GM21529 (cell line): ENCODE measurements around the gene OR2M7.
"Not testable (repeated sequence)": the region's sequence is repeated elsewhere in the genome, so short reads cannot be mapped to it uniquely, and the experiment has no call there.

Experiments
- ATAC-seq: cut with Tn5 transposase; IDR thresholded peaks from one replicate; pipeline ENCODE4 v1.9.1; 2021; ENCODE audit not compliant: unreplicated experiment

The OR2M7 gene, protein sequence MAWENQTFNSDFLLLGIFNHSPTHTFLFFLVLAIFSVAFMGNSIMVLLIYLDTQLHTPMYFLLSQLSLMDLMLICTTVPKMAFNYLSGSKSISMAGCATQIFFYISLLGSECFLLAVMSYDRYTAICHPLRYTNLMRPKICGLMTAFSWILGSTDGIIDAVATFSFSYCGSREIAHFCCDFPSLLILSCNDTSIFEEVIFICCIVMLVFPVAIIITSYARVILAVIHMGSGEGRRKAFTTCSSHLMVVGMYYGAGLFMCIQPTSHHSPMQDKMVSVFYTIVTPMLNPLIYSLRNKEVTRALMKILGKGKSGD

DNA sequence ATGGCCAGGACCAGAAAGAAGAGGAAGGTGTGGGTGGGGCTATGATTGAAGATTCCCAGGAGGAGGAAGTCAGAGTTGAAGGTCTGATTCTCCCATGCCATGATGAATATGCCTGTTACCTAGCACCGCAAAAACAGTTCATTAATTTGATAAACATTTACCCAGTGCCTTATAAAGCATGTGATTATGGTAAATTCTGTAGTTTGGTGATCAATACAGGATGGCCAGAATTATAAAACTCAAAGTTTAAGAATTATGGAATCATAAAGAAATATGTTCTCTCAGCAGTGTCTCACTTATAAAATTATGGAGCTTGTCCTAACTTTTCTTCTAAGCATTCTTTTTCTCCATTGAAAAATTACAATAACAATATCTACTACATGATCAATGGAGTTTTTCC, at the start of gene OR2M7:
Gene OR2M7, minus strand, starts transcription at position 101 of the 400 bp plus-strand sequence. Its CDS starts 0 bp downstream, at position 101.
- no peak for ATAC-seq

DNA sequence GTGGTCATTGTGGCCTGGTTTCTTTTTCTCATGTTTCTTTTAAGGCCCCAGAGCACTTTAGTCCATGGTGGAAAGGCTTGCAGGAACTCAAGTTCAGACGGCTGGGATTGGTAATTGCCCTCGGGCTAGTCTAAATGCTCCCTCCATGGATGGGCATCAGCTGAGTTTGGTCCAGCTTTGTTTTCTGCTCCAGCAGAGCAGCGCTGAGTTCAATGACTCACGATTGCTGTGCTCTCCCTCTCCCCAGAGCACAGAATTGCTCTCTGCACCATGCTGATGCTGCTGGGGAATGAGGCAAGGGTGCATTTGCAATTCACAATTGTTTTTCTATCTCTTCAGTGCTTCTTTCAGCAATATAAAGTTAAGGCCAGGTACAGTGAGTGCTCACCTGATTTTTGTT, 49.4 kb upstream of the OR2M7 start:
- no peak for ATAC-seq

DNA sequence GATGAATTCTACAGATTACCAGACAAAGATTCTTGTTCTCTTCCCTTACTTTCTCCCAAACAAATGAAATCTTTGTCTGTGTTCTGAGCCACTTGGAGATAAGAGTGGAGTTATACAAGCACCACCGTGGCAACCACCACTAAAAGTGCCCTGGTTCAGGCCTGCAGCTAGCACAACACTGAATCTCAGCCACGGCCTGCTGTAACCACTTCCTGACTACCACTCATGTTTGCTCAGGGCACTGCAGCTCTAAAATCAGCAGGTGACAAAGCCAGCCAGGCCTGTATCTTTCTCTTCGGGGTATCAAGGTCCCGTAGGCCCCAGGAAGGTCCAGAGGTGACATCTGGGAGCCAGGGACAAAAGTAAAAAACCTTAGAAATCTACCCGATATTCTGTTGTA, 48.0 kb upstream of the OR2M7 start:
- no peak for ATAC-seq

GRCh38 chr1:248366609-248367008, 42.2 kb upstream of the OR2M7 start:
- ATAC-seq, result no peak

DNA sequence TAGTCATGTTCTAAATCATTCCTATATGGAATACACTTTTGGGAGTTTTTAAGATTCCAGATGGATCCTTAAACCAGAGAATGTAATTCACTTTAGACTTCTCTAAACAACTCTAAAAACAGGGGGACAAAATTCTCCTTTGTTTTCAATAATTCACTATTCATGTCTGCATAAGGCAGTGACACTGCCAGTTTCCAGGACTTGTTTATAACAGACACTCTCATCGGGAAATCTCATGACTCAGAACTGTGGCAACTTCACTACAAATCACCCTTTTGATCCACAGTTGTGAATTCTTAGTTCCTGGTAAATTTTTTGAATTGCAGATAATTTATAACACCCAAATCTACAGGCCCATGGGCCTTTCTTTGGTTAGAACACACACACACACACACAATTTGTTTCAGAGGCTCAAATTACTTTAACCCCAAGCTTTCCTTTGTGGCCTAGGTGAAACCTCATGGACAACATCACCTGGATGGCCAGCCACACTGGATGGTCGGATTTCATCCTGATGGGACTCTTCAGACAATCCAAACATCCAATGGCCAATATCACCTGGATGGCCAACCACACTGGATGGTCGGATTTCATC, 36.9 kb upstream of the OR2M7 start, which contains the start of gene OR2T4:
Gene OR2T4, plus strand, starts transcription at position 545 of the 595 bp plus-strand sequence. Its CDS starts 0 bp downstream, at position 545.
- no peak for ATAC-seq

- no peak for ATAC-seq
These were observed 35.0 kb upstream of the OR2M7 start for GRCh38 chr1:248359415-248359814.

DNA sequence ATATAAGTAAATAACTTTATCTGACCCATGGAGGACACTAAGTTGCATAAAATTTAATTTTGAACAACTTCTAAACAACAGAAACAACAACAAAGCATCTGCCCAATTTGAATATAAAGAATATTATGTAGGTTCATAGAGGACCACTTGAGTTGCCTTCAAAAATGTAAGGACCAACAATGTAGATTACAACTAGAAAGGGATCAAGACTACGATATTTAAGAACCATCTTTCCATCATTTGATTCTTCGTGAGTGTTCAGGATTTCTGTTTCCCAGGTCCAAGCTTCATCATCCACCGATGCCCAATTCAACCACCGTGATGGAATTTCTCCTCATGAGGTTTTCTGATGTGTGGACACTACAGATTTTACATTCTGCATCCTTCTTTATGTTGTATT, 24.1 kb upstream of the OR2M7 start, which contains the start of gene OR14C36:
Gene OR14C36, plus strand, starts transcription at position 301 of the 400 bp plus-strand sequence. Its CDS starts 0 bp downstream, at position 301.
- ATAC-seq, result no peak

GRCh38 chr1:248343451-248343850, 19.1 kb upstream of the OR2M7 start:
- ATAC-seq, result no peak

DNA sequence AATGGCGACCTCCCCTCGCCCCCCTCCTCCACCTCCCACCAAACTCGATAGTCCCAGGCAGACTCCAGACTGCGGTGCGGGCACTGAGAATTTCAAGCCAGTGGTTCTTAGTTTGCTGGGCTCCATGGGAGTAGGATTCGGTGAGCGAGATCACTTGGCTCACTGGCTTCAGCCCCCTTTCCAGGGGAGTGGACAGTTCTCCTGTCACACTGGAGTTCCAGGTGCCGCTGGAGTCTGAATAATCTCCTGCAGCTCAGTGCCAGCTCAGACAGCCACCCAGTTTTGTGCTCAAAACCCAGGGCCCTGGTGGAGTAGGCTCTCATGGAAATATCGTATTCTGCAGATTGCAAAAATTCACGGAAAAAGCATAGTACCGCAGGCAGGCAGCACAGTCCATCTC, 7.6 kb downstream of the OR2M7 start:
- no peak for ATAC-seq

GRCh38 chr1:248306740-248307139, 17.6 kb downstream of the OR2M7 start:
- not testable (repeated sequence) for ATAC-seq

DNA sequence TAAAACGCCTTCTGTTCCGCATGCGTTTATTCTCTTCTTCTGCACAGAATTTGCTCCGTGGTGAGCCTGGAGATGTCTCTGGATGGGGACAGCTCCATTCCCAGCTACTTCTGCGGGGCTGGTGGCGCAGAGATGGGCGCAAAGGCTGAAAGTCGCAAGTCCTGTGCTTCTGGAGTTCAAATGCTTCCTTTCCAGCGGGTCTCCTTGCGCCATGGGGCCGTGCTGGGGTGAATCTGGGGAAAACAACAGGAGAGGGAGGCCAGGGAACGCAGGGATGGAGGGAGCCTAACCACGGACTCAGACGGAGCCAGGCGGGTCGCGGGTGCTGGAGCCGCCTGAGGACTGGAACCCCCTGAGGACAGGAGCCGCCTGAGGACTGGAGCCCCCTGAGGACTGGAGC, 18.3 kb downstream of the OR2M7 start:
- ATAC-seq, result no peak

DNA sequence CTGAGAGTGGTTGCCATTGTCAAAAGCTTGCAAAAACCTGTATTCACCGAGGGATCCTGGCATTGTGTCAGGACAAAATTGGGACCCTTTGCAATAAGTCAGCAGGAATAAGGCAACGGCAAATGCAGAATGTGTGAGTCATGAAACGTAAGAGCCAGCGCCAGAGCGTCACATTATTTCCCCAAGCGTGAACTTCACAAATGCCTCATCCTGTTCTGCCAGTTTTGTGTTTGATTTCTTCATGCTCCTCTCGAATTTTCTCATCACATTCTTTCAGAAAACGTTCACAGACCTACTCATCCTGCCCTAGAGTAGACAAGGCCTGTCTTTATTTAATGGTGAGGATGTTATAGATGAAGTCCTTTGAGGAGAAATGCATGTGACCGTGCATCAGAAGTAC, 18.7 kb downstream of the OR2M7 start:
- not testable (repeated sequence) for ATAC-seq

DNA sequence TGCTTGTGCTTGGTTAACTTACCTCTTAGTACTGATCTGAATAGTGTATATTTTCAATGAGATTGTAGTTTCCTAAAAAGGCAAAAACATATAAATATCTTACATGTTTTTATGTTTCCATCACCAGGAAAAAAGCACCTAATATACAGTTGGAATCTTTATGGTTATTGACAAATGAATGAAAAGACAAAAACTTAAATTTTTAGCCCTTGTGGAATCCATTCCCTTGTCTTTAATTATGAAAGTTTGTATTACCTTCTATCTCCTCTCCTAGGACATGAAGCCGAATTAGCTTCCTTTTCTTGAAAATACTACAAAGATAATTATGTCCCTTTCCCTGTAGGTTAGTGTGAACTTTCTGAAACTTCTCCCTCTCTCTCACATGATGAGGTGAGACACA, 21.0 kb downstream of the OR2M7 start, which contains the start of gene OR2T12:
Gene OR2T12, minus strand, starts transcription at position 101 of the 400 bp plus-strand sequence. CDS start 7,846 bp downstream, outside the sequence.
- no peak for ATAC-seq

DNA sequence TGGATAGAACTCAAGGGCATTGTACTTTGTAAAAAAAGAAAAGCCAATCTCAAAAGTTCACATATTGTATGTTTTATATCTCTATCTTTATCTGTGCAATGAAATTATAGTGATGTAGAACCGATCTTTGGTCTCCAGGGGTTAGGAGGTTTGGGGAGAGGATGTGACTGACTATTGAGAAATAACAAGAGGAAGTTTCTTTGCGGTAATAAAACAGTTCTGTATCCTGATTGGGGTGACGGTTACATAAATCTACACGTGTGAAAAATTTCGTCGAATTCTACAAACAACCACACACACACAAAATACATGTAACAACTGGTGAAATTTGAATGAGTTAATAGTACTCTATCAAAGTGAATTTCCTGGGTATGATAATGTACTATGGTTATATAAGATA, 36.0 kb downstream of the OR2M7 start:
- ATAC-seq, result no peak

DNA sequence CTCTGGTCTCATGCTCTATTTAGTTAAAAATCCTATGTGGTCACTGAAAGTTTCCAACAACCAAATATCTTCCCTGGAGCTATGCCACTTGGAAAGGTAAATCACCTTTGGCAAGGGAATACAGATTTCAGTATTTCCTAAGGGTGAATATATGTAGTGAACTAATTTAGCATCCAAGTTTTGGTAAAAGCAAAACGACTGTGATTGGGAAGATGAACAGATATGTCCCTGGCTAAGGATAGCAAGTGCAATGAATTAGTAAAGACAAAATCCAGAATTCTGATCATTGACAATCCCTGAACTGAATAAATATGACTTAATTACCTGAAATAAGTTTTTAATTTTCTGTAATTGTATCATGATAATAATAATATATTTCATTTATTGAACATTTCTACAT, 46.5 kb downstream of the OR2M7 start, which contains the start of gene OR2T33:
Gene OR2T33, minus strand, starts transcription at position 101 of the 400 bp plus-strand sequence. CDS start 4,162 bp downstream, outside the sequence.
- no peak for ATAC-seq
